Astrocyte (in vitro differentiated cells and primary cell): Measurements from ENCODE around the gene TENM4. TPM values are rescaled to one million over a fixed set of nuclear protein-coding genes. Genes with fewer than 3 reads are reported as not detected.

Source experiments
- DNase-seq: peaks from one replicate; pipeline ENCODE4 v3.0.0-alpha.2; 2010; ENCODE audit warnings: low read depth
- FAIRE-seq: peaks from 2 replicates; lab custom pipeline; 2011; peaks lifted over from hg19 to GRCh38; lab: Jason Lieb, UNC
- H2AFZ ChIP-seq: 2 replicates; pipeline ENCODE4 v1.6.0; 2012; ENCODE audit warnings: low read depth, low read length, inconsistent platforms
- H3K27ac ChIP-seq: 2 replicates; pipeline ENCODE4 v1.5.1; 2011; ENCODE audit warnings: low read depth, low read length, inconsistent platforms
- H3K27me3 ChIP-seq: 2 replicates; pipeline ENCODE4 v1.6.0; 2011; ENCODE audit warnings: low read length, inconsistent platforms; ENCODE audit not compliant: insufficient read depth
- H3K36me3 ChIP-seq: 2 replicates; pipeline ENCODE4 v1.5.1; 2011; ENCODE audit warnings: low read length, inconsistent platforms; ENCODE audit not compliant: insufficient read depth
- H3K4me1 ChIP-seq: 2 replicates; pipeline ENCODE4 v1.5.1; 2011; ENCODE audit warnings: low read length, inconsistent platforms; ENCODE audit not compliant: insufficient read depth
- H3K4me2 ChIP-seq: 2 replicates; pipeline ENCODE4 v1.6.0; 2012; ENCODE audit warnings: low read length, inconsistent platforms
- H3K4me3 ChIP-seq: 2 replicates; pipeline ENCODE4 v1.5.1; 2011; ENCODE audit warnings: low read depth, mild to moderate bottlenecking, low read length, inconsistent platforms; ENCODE audit not compliant: insufficient read depth
- H3K79me2 ChIP-seq: 2 replicates; pipeline ENCODE4 v1.6.0; 2012; ENCODE audit warnings: mild to moderate bottlenecking, low read length, inconsistent platforms; ENCODE audit not compliant: insufficient read depth
- H3K9ac ChIP-seq: 2 replicates; pipeline ENCODE4 v1.6.0; 2012; ENCODE audit warnings: mild to moderate bottlenecking, low read length, inconsistent platforms
- H3K9me3 ChIP-seq: 2 replicates; pipeline ENCODE4 v1.5.1; 2012; ENCODE audit warnings: low read depth, mild to moderate bottlenecking, low read length, inconsistent platforms; ENCODE audit not compliant: insufficient read depth
- H4K20me1 ChIP-seq: 2 replicates; pipeline ENCODE4 v1.6.0; 2012; ENCODE audit warnings: low read length, inconsistent platforms; ENCODE audit not compliant: insufficient read depth
- H3K27ac Mint-ChIP-seq: one replicate; pipeline ENCODE4 v1.8.0; 2021; ENCODE audit warnings: mild to moderate bottlenecking, mixed read lengths; ENCODE audit not compliant: unreplicated experiment
- H3K27me3 Mint-ChIP-seq: one replicate; pipeline ENCODE4 v1.8.0; 2021; ENCODE audit warnings: low read depth, mixed read lengths; ENCODE audit not compliant: unreplicated experiment
- H3K36me3 Mint-ChIP-seq: one replicate; pipeline ENCODE4 v1.8.0; 2021; ENCODE audit warnings: low read depth, mixed read lengths; ENCODE audit not compliant: unreplicated experiment
- H3K4me1 Mint-ChIP-seq: one replicate; pipeline ENCODE4 v1.8.0; 2021; ENCODE audit warnings: low read depth, mixed read lengths; ENCODE audit not compliant: unreplicated experiment
- H3K4me3 Mint-ChIP-seq: one replicate; pipeline ENCODE4 v1.8.0; 2021; ENCODE audit warnings: mild to moderate bottlenecking, moderate library complexity, mixed read lengths; ENCODE audit not compliant: unreplicated experiment
- H3K9me3 Mint-ChIP-seq: one replicate; pipeline ENCODE4 v1.8.0; 2021; ENCODE audit warnings: mild to moderate bottlenecking, mixed read lengths; ENCODE audit not compliant: unreplicated experiment
- EZH2 ChIP-seq: IDR thresholded peaks from 2 replicates; pipeline ENCODE4 v1.6.1; 2012; ENCODE audit warnings: mild to moderate bottlenecking, low read length, inconsistent platforms; ENCODE audit not compliant: insufficient read depth
- total RNA-seq: library from RNA; stranded (reverse); gene quantifications from 2 replicates; pipeline ENCODE4 v1.2.1, GENCODE V29; 2021
- TF ChIP-seq, protein P1 (sequence below): IDR thresholded peaks from 2 replicates; pipeline ENCODE4 v1.5.1; 2011; ENCODE audit warnings: low read depth, mild to moderate bottlenecking, inconsistent platforms, low read length, moderate library complexity; ENCODE audit not compliant: insufficient read depth

Gene TENM4
- total RNA-seq, 1 donor from 2014 or later: 7.5 TPM

DNA sequence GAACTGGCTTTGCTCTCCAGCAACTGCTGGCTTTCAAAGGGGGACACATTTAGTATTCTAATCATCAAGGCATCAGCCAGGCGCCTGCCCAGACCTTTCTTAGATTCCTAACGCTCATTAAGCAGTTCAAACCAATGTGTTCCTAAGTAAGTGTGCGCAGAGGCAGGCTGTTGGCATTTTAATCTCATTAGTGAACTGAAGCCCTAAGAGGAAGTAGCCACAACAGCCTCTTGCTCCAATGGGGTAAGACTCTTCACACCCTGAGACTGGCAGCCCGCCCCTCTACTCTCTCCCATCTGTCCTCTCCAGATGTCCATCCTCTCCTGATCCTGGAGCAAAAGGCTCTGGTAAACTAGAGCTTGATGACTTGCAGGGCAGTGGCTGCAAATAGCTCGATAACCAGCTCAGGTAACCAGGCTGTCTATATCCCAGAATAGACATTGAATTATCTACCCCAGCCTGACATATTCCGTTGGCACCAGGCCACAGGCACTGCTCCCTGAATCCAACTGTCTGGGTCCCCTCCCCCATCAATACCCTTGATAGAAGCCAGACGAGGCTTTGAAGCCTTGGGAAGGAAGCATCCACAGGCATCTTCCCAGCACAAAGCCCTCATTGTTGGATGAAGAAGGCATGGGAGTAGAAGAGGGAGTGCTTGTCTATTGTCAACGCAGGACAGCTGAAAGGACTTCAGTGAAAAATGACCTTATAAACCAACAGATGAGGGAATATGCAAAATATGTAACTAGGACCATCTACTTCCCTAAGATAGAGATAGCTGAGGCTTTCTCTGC is 321.1 kb downstream of the TENM4 start:
- no peak for DNase-seq
- no peak overlapping the region for H3K4me3 Mint-ChIP-seq
- Histone ChIP-seq H3K4me3 (no peak overlapping the region), H3K36me3 (no peaks in the 10 kb centered on the region), H3K4me2 (no peak overlapping the region), H3K4me1 (no peaks in the 10 kb centered on the region), H3K9ac (no peak overlapping the region), H3K27ac (no peak overlapping the region), H2AFZ (no peak overlapping the region), H3K9me3 (no peaks in the 10 kb centered on the region), H3K27me3 (no peaks in the 10 kb centered on the region), H4K20me1 (no peaks in the 10 kb centered on the region), H3K79me2 (no peaks in the 10 kb centered on the region)
- H3K4me1 Mint-ChIP-seq: peaks cover 4% of the 10 kb centered on the region
- H3K36me3 Mint-ChIP-seq: no peaks in the 10 kb centered on the region
- TF ChIP-seq, protein P1, sequence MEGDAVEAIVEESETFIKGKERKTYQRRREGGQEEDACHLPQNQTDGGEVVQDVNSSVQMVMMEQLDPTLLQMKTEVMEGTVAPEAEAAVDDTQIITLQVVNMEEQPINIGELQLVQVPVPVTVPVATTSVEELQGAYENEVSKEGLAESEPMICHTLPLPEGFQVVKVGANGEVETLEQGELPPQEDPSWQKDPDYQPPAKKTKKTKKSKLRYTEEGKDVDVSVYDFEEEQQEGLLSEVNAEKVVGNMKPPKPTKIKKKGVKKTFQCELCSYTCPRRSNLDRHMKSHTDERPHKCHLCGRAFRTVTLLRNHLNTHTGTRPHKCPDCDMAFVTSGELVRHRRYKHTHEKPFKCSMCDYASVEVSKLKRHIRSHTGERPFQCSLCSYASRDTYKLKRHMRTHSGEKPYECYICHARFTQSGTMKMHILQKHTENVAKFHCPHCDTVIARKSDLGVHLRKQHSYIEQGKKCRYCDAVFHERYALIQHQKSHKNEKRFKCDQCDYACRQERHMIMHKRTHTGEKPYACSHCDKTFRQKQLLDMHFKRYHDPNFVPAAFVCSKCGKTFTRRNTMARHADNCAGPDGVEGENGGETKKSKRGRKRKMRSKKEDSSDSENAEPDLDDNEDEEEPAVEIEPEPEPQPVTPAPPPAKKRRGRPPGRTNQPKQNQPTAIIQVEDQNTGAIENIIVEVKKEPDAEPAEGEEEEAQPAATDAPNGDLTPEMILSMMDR: no peak
- no peak for TF ChIP-seq EZH2
- no peak for FAIRE-seq
- H3K9me3 Mint-ChIP-seq: peaks cover 4% of the 10 kb centered on the region
- H3K27ac Mint-ChIP-seq: no peak overlapping the region
- peaks cover 2% of the 10 kb centered on the region for H3K27me3 Mint-ChIP-seq

DNA sequence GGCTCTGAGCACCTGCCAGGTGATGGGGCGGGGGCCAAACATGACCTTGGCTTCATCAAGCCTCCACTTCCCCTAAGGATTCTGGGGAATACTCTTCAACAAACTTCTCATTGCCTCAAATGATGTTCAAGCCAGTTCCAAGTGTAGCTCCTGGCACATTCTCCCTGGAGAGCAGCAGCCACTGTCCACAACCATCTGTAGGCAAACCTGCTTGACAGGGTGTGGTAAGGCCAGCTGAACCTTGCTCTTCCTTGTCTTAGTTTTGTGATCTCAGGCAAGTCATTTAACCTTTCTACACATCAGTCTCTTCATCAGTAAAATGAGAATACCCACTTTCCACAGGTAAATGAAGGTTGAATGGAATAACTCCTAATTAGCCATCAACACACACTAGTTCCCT is 323.3 kb downstream of the TENM4 start:
- H3K4me3 ChIP-seq: no peak overlapping the region
- Mint-ChIP-seq H3K27ac (no peak overlapping the region), H3K27me3 (peaks cover 2% of the 10 kb centered on the region), H3K36me3 (no peaks in the 10 kb centered on the region), H3K9me3 (peaks cover 4% of the 10 kb centered on the region), H3K4me1 (peaks cover 15% of the 10 kb centered on the region), H3K4me3 (no peak overlapping the region)
- TF ChIP-seq, protein P1: no peak
- TF ChIP-seq EZH2: no peak
- H2AFZ ChIP-seq: no peak overlapping the region
- FAIRE-seq: no peak
- no peaks in the 10 kb centered on the region for H3K79me2 ChIP-seq
- H3K9me3 ChIP-seq: no peaks in the 10 kb centered on the region
- H3K27ac ChIP-seq: no peak overlapping the region
- no peak overlapping the region for H3K9ac ChIP-seq
- H3K27me3 ChIP-seq: no peaks in the 10 kb centered on the region
- H3K36me3 ChIP-seq: no peaks in the 10 kb centered on the region
- DNase-seq: no peak
- H3K4me2 ChIP-seq: no peak overlapping the region
- H4K20me1 ChIP-seq: no peaks in the 10 kb centered on the region
- H3K4me1 ChIP-seq: no peaks in the 10 kb centered on the region

DNA sequence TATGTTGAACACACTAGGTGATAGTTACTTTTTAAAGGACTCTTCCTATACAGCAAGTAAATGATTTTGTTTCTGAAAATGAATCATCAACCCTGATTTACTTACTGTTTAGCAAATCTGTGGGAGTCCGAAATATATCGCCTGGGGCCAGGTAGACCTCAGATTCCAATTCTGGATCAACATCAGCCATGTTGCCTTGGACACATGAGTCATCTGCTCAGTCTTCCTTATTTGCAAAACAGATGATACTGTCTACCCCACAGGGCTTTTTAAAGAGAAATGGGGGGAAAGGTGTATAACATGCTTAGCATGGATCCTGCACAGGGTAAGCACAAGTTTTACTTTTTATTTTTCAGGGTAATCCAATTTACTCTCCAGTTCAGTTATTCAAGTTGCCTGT is 324.2 kb downstream of the TENM4 start:
- Mint-ChIP-seq H3K4me3 (no peak overlapping the region), H3K9me3 (peaks cover 4% of the 10 kb centered on the region), H3K4me1 (peaks cover 18% of the 10 kb centered on the region), H3K27ac (no peak overlapping the region), H3K27me3 (peaks cover 2% of the 10 kb centered on the region), H3K36me3 (no peaks in the 10 kb centered on the region)
- DNase-seq (no peak), FAIRE-seq (no peak)
- Histone ChIP-seq H2AFZ (no peak overlapping the region), H3K27ac (no peak overlapping the region), H3K4me2 (no peak overlapping the region), H3K9ac (no peak overlapping the region), H3K36me3 (no peaks in the 10 kb centered on the region), H3K27me3 (no peaks in the 10 kb centered on the region), H4K20me1 (no peaks in the 10 kb centered on the region), H3K4me1 (no peaks in the 10 kb centered on the region), H3K4me3 (no peak overlapping the region), H3K79me2 (no peaks in the 10 kb centered on the region), H3K9me3 (no peaks in the 10 kb centered on the region)
- no peak for TF ChIP-seq EZH2
- TF ChIP-seq, protein P1: no peak
